Nephron (organoid): ENCODE data around the gene WWOX.
A peak's percentile ranks its signal among the peaks of the same experiment; 100 is the strongest.

Experiments
- H3K27ac Mint-ChIP-seq, 3 experiments: 2 replicates each; pipeline ENCODE4 v1.8.0; 2020; ENCODE audit warnings: mixed read lengths in 3 of 3, mild to moderate bottlenecking in 2 of 3, moderate library complexity in 1 of 3
- H3K27me3 Mint-ChIP-seq: 2 replicates; pipeline ENCODE4 v1.8.0; 2021; ENCODE audit warnings: low read depth, mild to moderate bottlenecking, moderate library complexity, mixed read lengths
- H3K36me3 Mint-ChIP-seq: 2 replicates; pipeline ENCODE4 v1.8.0; 2020; ENCODE audit warnings: low read depth, mixed read lengths
- H3K4me1 Mint-ChIP-seq: 2 replicates; pipeline ENCODE4 v1.8.0; 2020; ENCODE audit warnings: mixed read lengths
- H3K4me3 Mint-ChIP-seq, 3 experiments: 2 replicates each; pipeline ENCODE4 v1.8.0; 2020; ENCODE audit warnings: mild to moderate bottlenecking in 3 of 3, mixed read lengths in 3 of 3, moderate library complexity in 2 of 3
- H3K9me3 Mint-ChIP-seq: 2 replicates; pipeline ENCODE4 v1.8.0; 2020; ENCODE audit warnings: mixed read lengths
- TF ChIP-seq, protein P1 (sequence below), 3 experiments: fragments of 200-600 bp; sonication (generic); IDR thresholded peaks; one replicate each; pipeline ENCODE4 v1.5.0; 2021; ENCODE audit warnings: antibody characterized with exemption in 3 of 3; ENCODE audit not compliant: unreplicated experiment in 3 of 3

WWOX gene

DNA sequence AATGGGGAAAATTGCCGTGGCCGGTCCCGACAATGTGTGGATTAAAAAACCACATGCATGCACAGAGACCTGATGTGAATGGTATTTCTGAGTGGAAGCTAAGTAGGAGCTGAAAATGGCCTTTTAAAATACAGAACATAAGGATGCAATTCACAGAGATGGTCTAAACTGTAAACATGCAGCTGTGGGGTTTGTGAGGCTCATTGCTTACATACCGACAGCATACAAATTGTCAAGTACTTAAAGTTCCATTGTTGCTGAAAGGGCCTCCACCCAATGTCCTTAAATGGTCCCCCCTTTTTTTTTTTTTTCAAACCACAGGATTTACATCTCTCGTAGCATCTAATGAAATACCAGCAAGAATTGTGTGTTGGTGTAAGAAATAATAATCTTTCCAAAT lies 977.9 kb downstream of the WWOX start:
- TF ChIP-seq, protein P1, sequence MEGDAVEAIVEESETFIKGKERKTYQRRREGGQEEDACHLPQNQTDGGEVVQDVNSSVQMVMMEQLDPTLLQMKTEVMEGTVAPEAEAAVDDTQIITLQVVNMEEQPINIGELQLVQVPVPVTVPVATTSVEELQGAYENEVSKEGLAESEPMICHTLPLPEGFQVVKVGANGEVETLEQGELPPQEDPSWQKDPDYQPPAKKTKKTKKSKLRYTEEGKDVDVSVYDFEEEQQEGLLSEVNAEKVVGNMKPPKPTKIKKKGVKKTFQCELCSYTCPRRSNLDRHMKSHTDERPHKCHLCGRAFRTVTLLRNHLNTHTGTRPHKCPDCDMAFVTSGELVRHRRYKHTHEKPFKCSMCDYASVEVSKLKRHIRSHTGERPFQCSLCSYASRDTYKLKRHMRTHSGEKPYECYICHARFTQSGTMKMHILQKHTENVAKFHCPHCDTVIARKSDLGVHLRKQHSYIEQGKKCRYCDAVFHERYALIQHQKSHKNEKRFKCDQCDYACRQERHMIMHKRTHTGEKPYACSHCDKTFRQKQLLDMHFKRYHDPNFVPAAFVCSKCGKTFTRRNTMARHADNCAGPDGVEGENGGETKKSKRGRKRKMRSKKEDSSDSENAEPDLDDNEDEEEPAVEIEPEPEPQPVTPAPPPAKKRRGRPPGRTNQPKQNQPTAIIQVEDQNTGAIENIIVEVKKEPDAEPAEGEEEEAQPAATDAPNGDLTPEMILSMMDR (IDR thresholded peaks at IDR 0.05; ENCODE audit: unreplicated experiment in 3 of 3): no peak
- Mint-ChIP-seq H3K4me3 (no peak overlapping the region), H3K36me3 (no peaks in the 10 kb centered on the region), H3K27me3 (peaks cover 4% of the 10 kb centered on the region), H3K9me3 (no peaks in the 10 kb centered on the region), H3K4me1 (peaks cover 17% of the 10 kb centered on the region), H3K27ac (no peak overlapping the region)

DNA sequence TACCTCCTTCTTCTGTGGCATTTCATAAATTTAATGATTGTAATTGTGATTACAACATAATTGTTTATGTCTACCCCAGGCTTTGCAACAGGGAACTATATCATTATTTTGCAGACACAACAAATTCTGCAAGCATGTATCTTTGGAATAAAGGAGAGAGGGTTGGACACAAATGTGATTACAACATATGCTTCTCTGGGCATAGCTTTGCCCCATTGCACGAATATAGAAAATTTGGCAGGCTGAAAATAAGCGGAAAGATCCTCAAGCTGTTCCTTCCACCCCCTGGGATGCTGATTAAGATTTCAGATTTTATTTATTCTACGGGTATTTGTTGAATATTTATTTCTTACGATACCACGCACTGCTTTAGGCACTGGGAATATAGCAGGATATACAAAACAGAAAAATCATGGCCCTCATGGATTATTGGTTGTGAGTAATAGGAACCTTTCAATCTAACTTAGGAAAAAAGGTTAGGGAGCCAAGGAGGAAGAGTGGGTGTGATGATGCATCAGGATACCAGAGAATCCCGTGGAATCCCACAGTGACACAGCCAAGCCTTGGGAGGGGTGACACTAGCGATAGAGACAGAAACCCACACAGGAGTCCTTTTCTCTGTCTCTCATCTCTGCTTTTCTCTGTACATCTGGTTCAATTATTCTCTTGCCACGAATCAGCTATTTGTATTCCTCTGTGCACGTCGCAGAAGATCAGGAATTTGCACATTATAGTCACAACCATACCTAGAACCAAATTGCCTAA lies 980.4 kb downstream of the WWOX start:
- H3K4me1 Mint-ChIP-seq: peaks cover 8% of the 10 kb centered on the region
- no peaks in the 10 kb centered on the region for H3K36me3 Mint-ChIP-seq
- H3K4me3 Mint-ChIP-seq: no peak overlapping the region
- TF ChIP-seq, protein P1 (IDR thresholded peaks at IDR 0.05; ENCODE audit: unreplicated experiment in 3 of 3): no peak
- peaks cover 4% of the 10 kb centered on the region for H3K27me3 Mint-ChIP-seq
- peak overlapping the region in 1 of 3 experiments; percentile 10 for H3K27ac Mint-ChIP-seq
- H3K9me3 Mint-ChIP-seq: no peaks in the 10 kb centered on the region

DNA sequence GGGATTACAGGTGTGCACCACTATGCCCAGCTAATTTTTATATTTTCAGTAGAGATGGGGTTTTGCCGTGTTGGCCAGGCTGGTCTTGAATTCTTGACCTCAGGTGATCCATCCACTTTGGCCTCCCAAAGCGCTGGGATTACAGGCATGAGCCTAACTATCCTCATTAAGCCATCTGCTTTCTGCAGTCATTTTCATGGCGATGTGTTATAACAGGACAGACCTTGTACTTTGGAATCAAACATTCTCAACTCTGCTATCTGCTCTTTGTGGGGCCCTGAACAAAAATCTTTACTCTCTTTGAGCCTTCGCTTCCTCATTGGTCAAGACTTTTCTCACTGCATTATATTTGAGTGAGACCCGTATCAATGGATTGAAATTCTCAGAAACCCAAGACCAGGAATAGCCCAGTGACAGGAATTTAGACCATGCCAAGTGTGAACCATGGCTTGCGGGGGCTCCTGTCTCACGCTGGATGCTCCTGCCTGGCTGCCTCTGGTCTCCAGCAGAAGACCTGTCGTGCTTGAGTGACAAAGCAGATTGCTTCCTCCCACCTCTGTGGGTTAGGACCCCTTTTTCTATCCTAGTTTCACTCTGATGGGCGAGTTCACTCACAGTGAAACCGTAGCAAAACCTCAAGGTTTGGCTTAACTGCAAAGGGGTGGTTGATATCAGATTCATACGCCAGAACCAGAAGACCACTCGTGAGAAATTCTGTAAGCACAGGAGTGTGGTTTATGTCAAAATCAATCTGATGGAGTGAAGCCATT lies 982.0 kb downstream of the WWOX start:
- no peaks in the 10 kb centered on the region for H3K9me3 Mint-ChIP-seq
- no peaks in the 10 kb centered on the region for H3K4me1 Mint-ChIP-seq
- peaks cover 1% of the 10 kb centered on the region for H3K27me3 Mint-ChIP-seq
- no peak overlapping the region for H3K4me3 Mint-ChIP-seq
- no peak overlapping the region for H3K27ac Mint-ChIP-seq
- H3K36me3 Mint-ChIP-seq: no peaks in the 10 kb centered on the region
- TF ChIP-seq, protein P1 (IDR thresholded peaks at IDR 0.05; ENCODE audit: unreplicated experiment in 3 of 3): no peak

GRCh38 chr16:79082970-79083369 lies 983.5 kb downstream of the WWOX start:
- TF ChIP-seq, protein P1 (IDR thresholded peaks at IDR 0.05; ENCODE audit: unreplicated experiment in 3 of 3): no peak
- Mint-ChIP-seq H3K36me3 (no peaks in the 10 kb centered on the region), H3K27me3 (peaks cover 3% of the 10 kb centered on the region), H3K4me1 (no peaks in the 10 kb centered on the region), H3K27ac (no peak overlapping the region), H3K4me3 (no peak overlapping the region), H3K9me3 (no peaks in the 10 kb centered on the region)

- no peak overlapping the region for H3K27ac Mint-ChIP-seq
- no peaks in the 10 kb centered on the region for H3K9me3 Mint-ChIP-seq
- no peak overlapping the region for H3K4me3 Mint-ChIP-seq
- H3K36me3 Mint-ChIP-seq: no peaks in the 10 kb centered on the region
- H3K4me1 Mint-ChIP-seq: no peaks in the 10 kb centered on the region
- TF ChIP-seq, protein P1 (IDR thresholded peaks at IDR 0.05; ENCODE audit: unreplicated experiment in 3 of 3): no peak
- peaks cover 3% of the 10 kb centered on the region for H3K27me3 Mint-ChIP-seq
Observed at GRCh38 chr16:79083508-79084299, 984.2 kb downstream of the WWOX start.
